K562 (cell line): ENCODE results near the gene GPR32. TPM values are rescaled to one million over a fixed set of nuclear protein-coding genes. Genes with fewer than 3 reads are reported as not detected.
"Not testable (repeated sequence)": the region's sequence is repeated elsewhere in the genome, so short reads cannot be mapped to it uniquely, and the experiment has no call there.

Experiments used
- ATAC-seq: fragments of 200-7000 bp; cut with Tn5 transposase; 3 replicates; pipeline ENCODE4 v1.9.1; 2020; ENCODE audit warnings: moderate library complexity
- BruUV-seq: library from RNA; stranded (reverse); fragments of 400-500 nt; replicated peaks from 2 replicates; lab custom pipeline; 2021; lab: Mats Ljungman, UMichigan
- CTCF ChIA-PET: fragments of 300-600 bp; formaldehyde crosslinking; extraction: SDS; loops from one replicate; lab custom pipeline; 2021; ENCODE audit warnings: low intra/inter-chr PET ratio; lab: Yijun Ruan, JAX
- POLR2A ChIA-PET: fragments of 300-600, 350-650 bp; sonication (Branson Sonifier 250); formaldehyde crosslinking; extraction: SDS; loops from one replicate; lab custom pipeline; 2021; ENCODE audit warnings: antibody characterized with exemption, inconsistent platforms; lab: Yijun Ruan, JAX
- DNase-seq, 4 experiments: peaks; one replicate each; pipeline versions ENCODE4 v3.0.0 to v3.0.0-alpha.2; 2011 to 2018; ENCODE audit warnings: low spot score in 3 of 4, mixed read lengths in 3 of 4; ENCODE audit errors: extremely low read depth in 1 of 4
- FAIRE-seq: peaks from 2 replicates; lab custom pipeline; 2011; peaks lifted over from hg19 to GRCh38; lab: Jason Lieb, UNC
- H2AFZ ChIP-seq: 2 replicates; pipeline ENCODE4 v1.6.0; 2011; ENCODE audit warnings: low read depth, low read length, control low read depth, inconsistent platforms
- H3K27ac ChIP-seq: fragments of 200-600 bp; 3 replicates; pipeline ENCODE4 v1.8.0; 2011; ENCODE audit warnings: low read depth, mild to moderate bottlenecking, control low read depth, inconsistent platforms, low read length, moderate library complexity, mixed read lengths; ENCODE audit errors: extremely low read depth
- H3K27me3 ChIP-seq, 2 experiments: fragments of 300-600 bp in 1 of 2; 2 replicates in 1 of 2; 3 replicates in 1 of 2; pipeline versions ENCODE4 v1.6.0 to v1.8.0; 2011; ENCODE audit warnings: inconsistent platforms in 2 of 2, low read length in 2 of 2, mild to moderate bottlenecking in 1 of 2, mixed read lengths in 1 of 2, moderate library complexity in 1 of 2; ENCODE audit not compliant: control insufficient read depth in 2 of 2, insufficient read depth in 2 of 2
- H3K36me3 ChIP-seq: fragments of 300-600 bp; 3 replicates; pipeline ENCODE4 v1.8.0; 2011; ENCODE audit warnings: mild to moderate bottlenecking, low read length, inconsistent platforms; ENCODE audit not compliant: control insufficient read depth, insufficient read depth
- H3K4me1 ChIP-seq, 2 experiments: fragments of 200-600 bp in 1 of 2; replicated peaks in 1 of 2; 2 replicates in 1 of 2; 3 replicates in 1 of 2; pipeline versions ENCODE4 v1.5.1 to v1.8.0; 2011; ENCODE audit warnings: inconsistent platforms in 2 of 2, low read length in 2 of 2, mild to moderate bottlenecking in 1 of 2, mixed read lengths in 1 of 2, moderate library complexity in 1 of 2; ENCODE audit not compliant: control insufficient read depth in 2 of 2, insufficient read depth in 2 of 2
- H3K4me2 ChIP-seq: 2 replicates; pipeline ENCODE4 v1.6.1; 2011; ENCODE audit warnings: low read length, control low read depth, inconsistent platforms, mixed read lengths; ENCODE audit not compliant: insufficient read depth
- H3K4me3 ChIP-seq: fragments of 200-600 bp; sonication (generic), shearing (Covaris generic); 2 replicates; pipeline ENCODE4 v1.5.1; 2016; ENCODE audit warnings: control low read depth, inconsistent platforms
- H3K79me2 ChIP-seq: fragments of 200-600 bp; 3 replicates; pipeline ENCODE4 v1.8.0; 2011; ENCODE audit warnings: low read length, inconsistent platforms; ENCODE audit not compliant: control insufficient read depth, insufficient read depth
- H3K9ac ChIP-seq, 2 experiments: 2 replicates each; pipeline versions ENCODE4 v1.6.0 to v1.6.1; 2011; ENCODE audit warnings: low read depth in 2 of 2, low read length in 2 of 2, control low read depth in 1 of 2, inconsistent platforms in 1 of 2, mild to moderate bottlenecking in 1 of 2, mixed read lengths in 1 of 2; ENCODE audit not compliant: insufficient read depth in 1 of 2
- H3K9me1 ChIP-seq: one replicate; pipeline ENCODE4 v1.6.0; 2011; ENCODE audit warnings: inconsistent platforms, mild to moderate bottlenecking, low read length, moderate library complexity; ENCODE audit not compliant: control insufficient read depth, insufficient read depth
- H3K9me3 ChIP-seq: replicated peaks from 2 replicates; pipeline ENCODE4 v1.5.1; 2011; ENCODE audit warnings: low read depth, low read length, inconsistent platforms; ENCODE audit not compliant: control insufficient read depth, insufficient read depth
- H4K20me1 ChIP-seq: replicated peaks from 2 replicates; pipeline ENCODE4 v1.6.1; 2011; ENCODE audit warnings: low read length, inconsistent platforms, mixed read lengths; ENCODE audit not compliant: control insufficient read depth, insufficient read depth
- ZNF263 ChIP-seq: sonication (generic); formaldehyde crosslinking; IDR thresholded peaks from 2 replicates; pipeline ENCODE4 v1.8.0; 2022; ENCODE audit warnings: mild to moderate bottlenecking, missing genetic modification reagents, borderline replicate concordance
- WGBS: fragments of 100-300 bp; shearing (Covaris generic); methylation state at CpG from one replicate; pipeline ENCODE4 v1.1.6; 2016; ENCODE audit warnings: low coverage, mixed read lengths; ENCODE audit not compliant: insufficient coverage; ENCODE audit errors: missing lambda C conversion rate; 5-methylcytosine and 5-hydroxymethylcytosine counted together
- in situ Hi-C: fragments of 300-500 bp; cut with MboI; formaldehyde crosslinking; loops from 4 replicates; pipeline ENCODE4 v1.15.0; 2018; ENCODE audit warnings: inconsistent platforms, mixed read lengths
- intact Hi-C: fragments of 100-400 bp; cut with micrococcal nuclease; formaldehyde crosslinking; loops from 2 replicates; pipeline ENCODE4 v1.14.2; 2022
- polyA plus RNA-seq, 8 experiments: library from polyadenylated mRNA; depleted of rRNA in 4 of 8; stranded (reverse) in 5 of 8; unstranded in 3 of 8; fragments of >200 nt; fragmentation: Nextera tagmentation in 2 of 8; fragmentation: Illumina TruSeq in 1 of 8; extraction: Ambion mirVana in 2 of 8; extraction: Trizol in 1 of 8; gene quantifications; 2 replicates each; pipeline versions ENCODE4 v1.2.1 to v1.2.3, GENCODE V29; 2011 to 2014; ENCODE audit warnings: inconsistent platforms in 1 of 8, missing spikeins in 1 of 8
- total RNA-seq, 7 experiments: library from RNA; depleted of rRNA in 6 of 7; stranded (reverse); fragments of >200 nt in 6 of 7; fragmentation: Illumina TruSeq in 2 of 7; extraction: Trizol in 2 of 7; gene quantifications; 2 replicates each; pipeline versions ENCODE4 v1.2.1 to v1.2.3, GENCODE V29; 2011 to 2021; ENCODE audit warnings: low replicate concordance in 1 of 7
- TF ChIP-seq, protein P1 (sequence below), 2 experiments: fragments of 450-650 bp in 1 of 2; sonication (generic) in 1 of 2; formaldehyde crosslinking in 1 of 2; IDR thresholded peaks; 2 replicates each; pipeline versions ENCODE4 v1.7.1 to v1.9.0; 2016 to 2022; ENCODE audit warnings: inconsistent platforms in 1 of 2, mild to moderate bottlenecking in 1 of 2, missing genetic modification reagents in 1 of 2

Gene GPR32
- total and polyA plus RNA-seq, 9 of the 15 experiments (the other 6 are each of a cell fraction or from before 2014, with no cell fraction given): not detected

DNA sequence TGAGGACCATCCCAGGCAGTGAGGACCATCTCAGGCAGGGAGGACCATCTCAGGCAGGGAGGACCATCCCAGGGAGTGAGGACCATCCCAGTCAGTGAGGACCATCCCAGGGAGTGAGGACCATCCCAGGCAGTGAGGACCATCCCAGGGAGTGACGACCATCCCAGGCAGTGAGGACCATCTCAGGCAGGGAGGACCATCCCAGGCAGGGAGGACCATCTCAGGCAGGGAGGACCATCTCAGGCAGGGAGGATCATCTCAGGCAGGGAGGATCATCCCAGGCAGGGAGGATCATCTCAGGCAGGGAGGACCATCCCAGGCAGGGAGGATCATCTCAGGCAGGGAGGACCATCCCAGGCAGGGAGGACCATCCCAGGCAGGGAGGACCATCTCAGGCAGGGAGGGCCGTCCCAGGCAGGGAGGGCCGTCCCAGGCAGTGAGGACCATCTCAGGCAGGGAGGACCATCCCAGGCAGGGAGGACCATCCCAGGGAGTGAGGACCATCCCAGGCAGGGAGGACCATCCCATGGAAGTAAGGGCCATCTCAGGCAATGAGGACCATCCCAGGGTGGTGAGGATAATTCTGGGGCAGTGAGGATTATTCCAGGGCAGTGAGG lies 41.5 kb downstream of the GPR32 start:
- POLR2A ChIA-PET: interaction anchor here (4.7 kb wide), 1 partner anchor 7 kb away, joined by 29 read pairs; no protein-coding TSS in a partner anchor
- BruUV-seq, H3K4me2 ChIP-seq, H3K9me3 ChIP-seq, CTCF ChIA-PET, H3K4me3 ChIP-seq, H3K4me1 ChIP-seq, H3K9ac ChIP-seq, DNase-seq, in situ Hi-C loops, FAIRE-seq, H3K79me2 ChIP-seq, H3K27ac ChIP-seq, ATAC-seq, H4K20me1 ChIP-seq, intact Hi-C loops, H3K36me3 ChIP-seq, H3K9me1 ChIP-seq, H2AFZ ChIP-seq: not testable (repeated sequence)
- 0% methylated on average over 3 of the region's 3 CpGs for WGBS
- peaks cover 0 to 11% of the 10 kb centered on the region in 2 experiments; a peak in 2 of 5 replicates for H3K27me3 ChIP-seq
- TF ChIP-seq, protein P1, sequence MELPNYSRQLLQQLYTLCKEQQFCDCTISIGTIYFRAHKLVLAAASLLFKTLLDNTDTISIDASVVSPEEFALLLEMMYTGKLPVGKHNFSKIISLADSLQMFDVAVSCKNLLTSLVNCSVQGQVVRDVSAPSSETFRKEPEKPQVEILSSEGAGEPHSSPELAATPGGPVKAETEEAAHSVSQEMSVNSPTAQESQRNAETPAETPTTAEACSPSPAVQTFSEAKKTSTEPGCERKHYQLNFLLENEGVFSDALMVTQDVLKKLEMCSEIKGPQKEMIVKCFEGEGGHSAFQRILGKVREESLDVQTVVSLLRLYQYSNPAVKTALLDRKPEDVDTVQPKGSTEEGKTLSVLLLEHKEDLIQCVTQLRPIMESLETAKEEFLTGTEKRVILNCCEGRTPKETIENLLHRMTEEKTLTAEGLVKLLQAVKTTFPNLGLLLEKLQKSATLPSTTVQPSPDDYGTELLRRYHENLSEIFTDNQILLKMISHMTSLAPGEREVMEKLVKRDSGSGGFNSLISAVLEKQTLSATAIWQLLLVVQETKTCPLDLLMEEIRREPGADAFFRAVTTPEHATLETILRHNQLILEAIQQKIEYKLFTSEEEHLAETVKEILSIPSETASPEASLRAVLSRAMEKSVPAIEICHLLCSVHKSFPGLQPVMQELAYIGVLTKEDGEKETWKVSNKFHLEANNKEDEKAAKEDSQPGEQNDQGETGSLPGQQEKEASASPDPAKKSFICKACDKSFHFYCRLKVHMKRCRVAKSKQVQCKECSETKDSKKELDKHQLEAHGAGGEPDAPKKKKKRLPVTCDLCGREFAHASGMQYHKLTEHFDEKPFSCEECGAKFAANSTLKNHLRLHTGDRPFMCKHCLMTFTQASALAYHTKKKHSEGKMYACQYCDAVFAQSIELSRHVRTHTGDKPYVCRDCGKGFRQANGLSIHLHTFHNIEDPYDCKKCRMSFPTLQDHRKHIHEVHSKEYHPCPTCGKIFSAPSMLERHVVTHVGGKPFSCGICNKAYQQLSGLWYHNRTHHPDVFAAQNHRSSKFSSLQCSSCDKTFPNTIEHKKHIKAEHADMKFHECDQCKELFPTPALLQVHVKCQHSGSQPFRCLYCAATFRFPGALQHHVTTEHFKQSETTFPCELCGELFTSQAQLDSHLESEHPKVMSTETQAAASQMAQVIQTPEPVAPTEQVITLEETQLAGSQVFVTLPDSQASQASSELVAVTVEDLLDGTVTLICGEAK (IDR thresholded peaks at IDR 0.05): not testable (repeated sequence)
- TF ChIP-seq, protein P1 (CRISPR knock-in tag; IDR thresholded peaks at IDR 0.05): 0 out of 2 replicates have a peak, but pooled peaks have one; percentile 42
- peak; percentile 100 for TF ChIP-seq ZNF263 (CRISPR knock-in tag)
